K562 (cell line): ENCODE results near the gene ATP6V1G2. TPM values are rescaled to one million over a fixed set of nuclear protein-coding genes. Genes with fewer than 3 reads are reported as not detected.

Source experiments
- ATAC-seq: fragments of 200-7000 bp; cut with Tn5 transposase; 3 replicates; pipeline ENCODE4 v1.9.1; 2020; ENCODE audit warnings: moderate library complexity
- BruUV-seq: library from RNA; stranded (reverse); fragments of 400-500 nt; replicated peaks from 2 replicates; lab custom pipeline; 2021; lab: Mats Ljungman, UMichigan
- CTCF ChIA-PET: fragments of 300-600 bp; formaldehyde crosslinking; extraction: SDS; loops from one replicate; lab custom pipeline; 2021; ENCODE audit warnings: low intra/inter-chr PET ratio; lab: Yijun Ruan, JAX
- POLR2A ChIA-PET: fragments of 300-600, 350-650 bp; sonication (Branson Sonifier 250); formaldehyde crosslinking; extraction: SDS; loops from one replicate; lab custom pipeline; 2021; ENCODE audit warnings: antibody characterized with exemption, inconsistent platforms; lab: Yijun Ruan, JAX
- DNase-seq, 4 experiments: peaks; one replicate each; pipeline versions ENCODE4 v3.0.0 to v3.0.0-alpha.2; 2011 to 2018; ENCODE audit warnings: low spot score in 3 of 4, mixed read lengths in 3 of 4; ENCODE audit errors: extremely low read depth in 1 of 4
- FAIRE-seq: peaks from 2 replicates; lab custom pipeline; 2011; peaks lifted over from hg19 to GRCh38; lab: Jason Lieb, UNC
- H2AFZ ChIP-seq: 2 replicates; pipeline ENCODE4 v1.6.0; 2011; ENCODE audit warnings: low read depth, low read length, control low read depth, inconsistent platforms
- H3K27ac ChIP-seq: fragments of 200-600 bp; 3 replicates; pipeline ENCODE4 v1.8.0; 2011; ENCODE audit warnings: low read depth, mild to moderate bottlenecking, control low read depth, inconsistent platforms, low read length, moderate library complexity, mixed read lengths; ENCODE audit errors: extremely low read depth
- H3K27me3 ChIP-seq, 2 experiments: fragments of 300-600 bp in 1 of 2; 2 replicates in 1 of 2; 3 replicates in 1 of 2; pipeline versions ENCODE4 v1.6.0 to v1.8.0; 2011; ENCODE audit warnings: inconsistent platforms in 2 of 2, low read length in 2 of 2, mild to moderate bottlenecking in 1 of 2, mixed read lengths in 1 of 2, moderate library complexity in 1 of 2; ENCODE audit not compliant: control insufficient read depth in 2 of 2, insufficient read depth in 2 of 2
- H3K36me3 ChIP-seq: fragments of 300-600 bp; 3 replicates; pipeline ENCODE4 v1.8.0; 2011; ENCODE audit warnings: mild to moderate bottlenecking, low read length, inconsistent platforms; ENCODE audit not compliant: control insufficient read depth, insufficient read depth
- H3K4me1 ChIP-seq, 2 experiments: fragments of 200-600 bp in 1 of 2; replicated peaks in 1 of 2; 2 replicates in 1 of 2; 3 replicates in 1 of 2; pipeline versions ENCODE4 v1.5.1 to v1.8.0; 2011; ENCODE audit warnings: inconsistent platforms in 2 of 2, low read length in 2 of 2, mild to moderate bottlenecking in 1 of 2, mixed read lengths in 1 of 2, moderate library complexity in 1 of 2; ENCODE audit not compliant: control insufficient read depth in 2 of 2, insufficient read depth in 2 of 2
- H3K4me2 ChIP-seq: 2 replicates; pipeline ENCODE4 v1.6.1; 2011; ENCODE audit warnings: low read length, control low read depth, inconsistent platforms, mixed read lengths; ENCODE audit not compliant: insufficient read depth
- H3K4me3 ChIP-seq: fragments of 200-600 bp; sonication (generic), shearing (Covaris generic); 2 replicates; pipeline ENCODE4 v1.5.1; 2016; ENCODE audit warnings: control low read depth, inconsistent platforms
- H3K79me2 ChIP-seq: fragments of 200-600 bp; 3 replicates; pipeline ENCODE4 v1.8.0; 2011; ENCODE audit warnings: low read length, inconsistent platforms; ENCODE audit not compliant: control insufficient read depth, insufficient read depth
- H3K9ac ChIP-seq, 2 experiments: 2 replicates each; pipeline versions ENCODE4 v1.6.0 to v1.6.1; 2011; ENCODE audit warnings: low read depth in 2 of 2, low read length in 2 of 2, control low read depth in 1 of 2, inconsistent platforms in 1 of 2, mild to moderate bottlenecking in 1 of 2, mixed read lengths in 1 of 2; ENCODE audit not compliant: insufficient read depth in 1 of 2
- H3K9me1 ChIP-seq: one replicate; pipeline ENCODE4 v1.6.0; 2011; ENCODE audit warnings: inconsistent platforms, mild to moderate bottlenecking, low read length, moderate library complexity; ENCODE audit not compliant: control insufficient read depth, insufficient read depth
- H3K9me3 ChIP-seq: replicated peaks from 2 replicates; pipeline ENCODE4 v1.5.1; 2011; ENCODE audit warnings: low read depth, low read length, inconsistent platforms; ENCODE audit not compliant: control insufficient read depth, insufficient read depth
- H4K20me1 ChIP-seq: replicated peaks from 2 replicates; pipeline ENCODE4 v1.6.1; 2011; ENCODE audit warnings: low read length, inconsistent platforms, mixed read lengths; ENCODE audit not compliant: control insufficient read depth, insufficient read depth
- CC2D1A ChIP-seq: fragments of 450-650 bp; IDR thresholded peaks from 2 replicates; pipeline ENCODE4 v1.6.1; 2017; ENCODE audit warnings: mild to moderate bottlenecking
- EGR1 ChIP-seq: fragments of 450-650 bp; conservative IDR thresholded peaks from 2 replicates; pipeline ENCODE4 v1.6.1; 2017; ENCODE audit warnings: mild to moderate bottlenecking
- HNRNPH1 ChIP-seq: fragments of 200-400 bp; formaldehyde crosslinking; optimal IDR thresholded peaks from 2 replicates; pipeline ENCODE3; 2017; ENCODE audit warnings: low read depth, mild to moderate bottlenecking, low read length, moderate library complexity
- NR2C2 ChIP-seq, 2 experiments: fragments of 200-800 bp in 1 of 2; sonication (Bioruptor generic) in 1 of 2; sonication (generic) in 1 of 2; formaldehyde crosslinking in 1 of 2; IDR thresholded peaks; 2 replicates each; pipeline versions ENCODE4 v1.6.1 to v1.8.0; 2016 to 2022; ENCODE audit warnings: mild to moderate bottlenecking in 1 of 2, missing compliant biosample characterization in 1 of 2, missing genetic modification characterization in 1 of 2, missing genetic modification reagents in 1 of 2
- RBM14 ChIP-seq: fragments of 200-400 bp; formaldehyde crosslinking; IDR thresholded peaks from 2 replicates; pipeline ENCODE4 v1.6.1; 2018; ENCODE audit warnings: low read depth, mild to moderate bottlenecking, low read length, moderate library complexity, borderline replicate concordance; ENCODE audit not compliant: insufficient read depth
- WGBS: fragments of 100-300 bp; shearing (Covaris generic); methylation state at CpG from one replicate; pipeline ENCODE4 v1.1.6; 2016; ENCODE audit warnings: low coverage, mixed read lengths; ENCODE audit not compliant: insufficient coverage; ENCODE audit errors: missing lambda C conversion rate; 5-methylcytosine and 5-hydroxymethylcytosine counted together
- in situ Hi-C: fragments of 300-500 bp; cut with MboI; formaldehyde crosslinking; loops from 4 replicates; pipeline ENCODE4 v1.15.0; 2018; ENCODE audit warnings: inconsistent platforms, mixed read lengths
- intact Hi-C: fragments of 100-400 bp; cut with micrococcal nuclease; formaldehyde crosslinking; loops from 2 replicates; pipeline ENCODE4 v1.14.2; 2022
- polyA plus RNA-seq, 8 experiments: library from polyadenylated mRNA; depleted of rRNA in 4 of 8; stranded (reverse) in 5 of 8; unstranded in 3 of 8; fragments of >200 nt; fragmentation: Nextera tagmentation in 2 of 8; fragmentation: Illumina TruSeq in 1 of 8; extraction: Ambion mirVana in 2 of 8; extraction: Trizol in 1 of 8; gene quantifications; 2 replicates each; pipeline versions ENCODE4 v1.2.1 to v1.2.3, GENCODE V29; 2011 to 2014; ENCODE audit warnings: inconsistent platforms in 1 of 8, missing spikeins in 1 of 8
- total RNA-seq, 7 experiments: library from RNA; depleted of rRNA in 6 of 7; stranded (reverse); fragments of >200 nt in 6 of 7; fragmentation: Illumina TruSeq in 2 of 7; extraction: Trizol in 2 of 7; gene quantifications; 2 replicates each; pipeline versions ENCODE4 v1.2.1 to v1.2.3, GENCODE V29; 2011 to 2021; ENCODE audit warnings: low replicate concordance in 1 of 7

ATP6V1G2 gene
- total and polyA plus RNA-seq, 9 of the 15 experiments (the other 6 are each of a cell fraction or from before 2014, with no cell fraction given), result 0.14 to 1.5 (median 0.33) TPM

- no peak overlapping the region for H3K4me3 ChIP-seq
- WGBS, result 58% methylated on average over 3 of the region's 3 CpGs
- H3K79me2 ChIP-seq, result no peaks in the 10 kb centered on the region
- H3K4me1 ChIP-seq, result peaks cover 0 to 33% of the 10 kb centered on the region in 2 experiments; a peak in 3 of 5 replicates
- no peaks in the 10 kb centered on the region for H3K9me1 ChIP-seq
- H3K4me2 ChIP-seq, result no peak overlapping the region
- DNase-seq (no peak), ATAC-seq (no peak), FAIRE-seq (no peak)
- ChIA-PET CTCF (no interaction called here), POLR2A (interaction anchor here (0.6 to 0.9 kb wide), 2 partner anchors 21 to 30 kb away, joined by 3 to 4 read pairs; partner anchors contain the start of gene NFKBIL1)
- H3K27ac ChIP-seq, result no peak overlapping the region
- H3K27me3 ChIP-seq, result no peaks in the 10 kb centered on the region
- H2AFZ ChIP-seq, result no peak overlapping the region
- no peak overlapping the region for H3K9ac ChIP-seq
- H4K20me1 ChIP-seq, result no peaks in the 10 kb centered on the region
- BruUV-seq, result no TSS peak
- intact Hi-C loops (no loop called here), in situ Hi-C loops (no loop called here)
- H3K9me3 ChIP-seq, result no peaks in the 10 kb centered on the region
- TF ChIP-seq RBM14 (no peak), NR2C2 (CRISPR knock-in tag; IDR thresholded peaks at IDR 0.05) (no peak), NR2C2 (tag; IDR thresholded peaks at IDR 0.05) (no peak), CC2D1A (no peak), EGR1 (no peak), HNRNPH1 (no peak)
- H3K36me3 ChIP-seq, result no peaks in the 10 kb centered on the region
Observed at GRCh38 chr6:31577579-31577966, 31.2 kb upstream of the ATP6V1G2 start.
